GM20000 (cell line): ENCODE data around the gene UGT1A3.
"Not testable (repeated sequence)": the region's sequence is repeated elsewhere in the genome, so short reads cannot be mapped to it uniquely, and the experiment has no call there.

Experiments
- DNase-seq: peaks from one replicate; pipeline ENCODE4 v3.0.0; 2012; ENCODE audit warnings: low spot score
- TF ChIP-seq, protein P1 (sequence below): IDR thresholded peaks from 2 replicates; pipeline ENCODE4 v1.5.1; 2012; ENCODE audit warnings: mild to moderate bottlenecking, control low read depth; ENCODE audit errors: extremely low read depth, missing control alignments

UGT1A3 gene

GRCh38 chr2:233708942-233709341 is 19.9 kb upstream of the UGT1A3 start:
- DNase-seq, result no peak
- TF ChIP-seq, protein P1, sequence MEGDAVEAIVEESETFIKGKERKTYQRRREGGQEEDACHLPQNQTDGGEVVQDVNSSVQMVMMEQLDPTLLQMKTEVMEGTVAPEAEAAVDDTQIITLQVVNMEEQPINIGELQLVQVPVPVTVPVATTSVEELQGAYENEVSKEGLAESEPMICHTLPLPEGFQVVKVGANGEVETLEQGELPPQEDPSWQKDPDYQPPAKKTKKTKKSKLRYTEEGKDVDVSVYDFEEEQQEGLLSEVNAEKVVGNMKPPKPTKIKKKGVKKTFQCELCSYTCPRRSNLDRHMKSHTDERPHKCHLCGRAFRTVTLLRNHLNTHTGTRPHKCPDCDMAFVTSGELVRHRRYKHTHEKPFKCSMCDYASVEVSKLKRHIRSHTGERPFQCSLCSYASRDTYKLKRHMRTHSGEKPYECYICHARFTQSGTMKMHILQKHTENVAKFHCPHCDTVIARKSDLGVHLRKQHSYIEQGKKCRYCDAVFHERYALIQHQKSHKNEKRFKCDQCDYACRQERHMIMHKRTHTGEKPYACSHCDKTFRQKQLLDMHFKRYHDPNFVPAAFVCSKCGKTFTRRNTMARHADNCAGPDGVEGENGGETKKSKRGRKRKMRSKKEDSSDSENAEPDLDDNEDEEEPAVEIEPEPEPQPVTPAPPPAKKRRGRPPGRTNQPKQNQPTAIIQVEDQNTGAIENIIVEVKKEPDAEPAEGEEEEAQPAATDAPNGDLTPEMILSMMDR, result no peak

DNA sequence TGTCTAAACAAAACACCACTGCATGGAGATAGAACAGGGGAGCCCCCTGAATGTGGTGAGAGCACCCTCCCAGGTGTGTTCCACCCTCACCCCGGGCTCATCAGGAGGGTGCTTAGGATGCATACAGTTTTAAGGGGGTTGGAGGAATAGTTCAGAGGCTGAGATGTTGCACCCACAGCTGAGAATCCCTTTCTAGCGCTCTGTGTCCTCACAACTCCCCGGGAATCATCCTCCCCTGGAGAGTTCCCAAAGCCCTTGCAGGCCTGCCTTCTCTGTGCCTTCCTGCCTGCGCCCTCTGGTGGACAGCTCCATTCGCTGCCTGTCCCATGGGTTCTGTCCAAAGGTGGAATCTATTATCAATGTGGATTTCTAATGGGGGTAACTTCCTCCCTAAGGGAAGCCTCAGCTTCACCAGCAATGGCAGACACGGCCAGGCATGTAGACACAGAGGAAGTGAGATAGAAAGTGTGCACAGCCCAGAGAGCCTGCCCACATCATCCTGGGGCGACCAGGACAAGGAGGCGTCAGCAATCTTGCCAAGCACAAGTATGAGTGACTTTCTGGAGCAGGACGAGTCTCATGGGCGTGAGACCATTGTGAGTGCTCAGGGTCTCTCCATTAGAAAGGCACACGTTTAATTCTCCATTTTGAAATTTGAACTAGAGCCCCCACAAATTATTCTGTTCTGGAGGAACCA is 17.4 kb upstream of the UGT1A3 start:
- TF ChIP-seq, protein P1, result peak; percentile 90
- DNase-seq, result peak; percentile 62

GRCh38 chr2:233712611-233713261 is 16.1 kb upstream of the UGT1A3 start, which contains the start of gene UGT1A5:
Gene UGT1A5 (plus strand): TSS chr2:233712907. CDS start chr2:233712992, 85 bp downstream.
- DNase-seq, result no peak
- TF ChIP-seq, protein P1, result no peak

DNA sequence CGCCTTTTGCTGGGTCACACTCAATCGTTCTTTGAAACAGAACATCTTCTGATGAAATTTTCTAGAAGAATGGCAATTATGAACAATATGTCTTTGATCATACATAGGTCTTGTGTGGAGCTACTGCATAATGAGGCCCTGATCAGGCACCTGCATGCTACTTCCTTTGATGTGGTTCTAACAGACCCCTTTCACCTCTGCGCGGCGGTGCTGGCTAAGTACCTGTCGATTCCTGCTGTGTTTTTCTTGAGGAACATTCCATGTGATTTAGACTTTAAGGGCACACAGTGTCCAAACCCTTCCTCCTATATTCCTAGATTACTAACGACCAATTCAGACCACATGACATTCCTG is 15.6 kb upstream of the UGT1A3 start:
- DNase-seq, result no peak
- TF ChIP-seq, protein P1, result no peak

DNA sequence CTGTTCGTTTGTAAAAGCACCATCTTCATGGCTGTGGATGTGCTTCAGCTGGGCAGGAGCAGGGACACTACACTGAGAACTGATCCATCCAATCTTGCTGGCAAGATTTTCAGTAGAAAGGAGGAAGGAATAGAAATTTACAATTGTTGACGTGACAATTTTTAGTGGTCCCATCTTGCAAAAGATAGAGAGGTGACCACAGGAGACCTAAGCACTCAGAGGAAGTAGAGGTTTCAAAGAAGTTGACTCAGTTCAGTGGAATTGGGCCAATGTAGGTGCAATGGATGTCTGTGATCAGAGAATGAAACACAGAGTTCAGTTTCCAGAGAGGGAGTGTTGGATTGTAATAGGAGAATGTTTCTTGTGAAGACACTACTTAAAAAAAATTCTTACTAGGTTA is 14.7 kb upstream of the UGT1A3 start:
- TF ChIP-seq, protein P1, result no peak
- DNase-seq, result no peak

GRCh38 chr2:233718552-233718951 is 10.3 kb upstream of the UGT1A3 start, which contains the start of gene UGT1A4:
Gene UGT1A4 (plus strand): TSS chr2:233718736. CDS start chr2:233718821, 85 bp downstream.
- no peak for DNase-seq
- TF ChIP-seq, protein P1, result no peak

DNA sequence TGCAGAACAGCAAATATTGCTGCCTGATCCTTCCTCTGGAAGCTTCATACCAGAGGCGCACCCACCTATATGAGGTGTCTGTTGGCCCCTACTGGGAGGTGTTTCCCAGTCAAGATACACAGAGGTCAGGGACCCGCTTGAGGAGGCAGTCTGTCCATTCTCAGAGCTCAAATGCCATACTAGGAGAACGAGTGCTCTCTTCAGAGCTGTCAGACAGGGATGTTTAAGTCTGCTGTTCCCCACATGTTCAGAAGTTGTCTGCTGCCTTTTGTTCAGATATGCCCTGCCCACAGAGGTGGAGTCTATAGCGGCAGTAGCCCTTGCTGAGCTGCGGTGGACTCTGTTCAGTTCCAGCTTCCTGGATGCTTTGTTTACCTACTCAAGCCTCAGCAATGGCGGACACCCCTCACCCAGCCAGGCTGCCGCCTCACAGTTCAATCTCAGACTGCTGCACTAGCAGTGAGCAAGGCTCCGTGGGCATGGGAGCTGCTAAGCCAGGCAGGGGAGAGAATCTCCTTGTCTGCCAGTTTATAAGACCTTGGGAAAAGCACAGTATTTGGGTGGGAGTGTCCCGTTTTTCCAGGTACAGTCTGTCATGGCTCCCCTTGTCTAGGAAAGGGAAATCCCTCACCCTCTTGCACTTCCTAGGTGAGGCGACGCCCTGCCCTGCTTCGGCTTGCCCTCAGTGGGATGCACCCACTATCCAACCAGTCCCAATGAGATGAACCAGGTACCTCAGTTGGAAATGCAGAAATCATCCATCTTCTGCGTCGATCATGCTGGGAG is 8.2 kb downstream of the UGT1A3 start:
- not testable (repeated sequence) for DNase-seq
